RWPE1 (cell line): ENCODE results near the gene CCDC69.

Experiments
- CTCF ChIA-PET: fragments of 350-600 bp; sonication (Branson Sonifier 250); formaldehyde crosslinking; extraction: SDS; loops from one replicate; lab custom pipeline; 2021; lab: Yijun Ruan, JAX
- POLR2A ChIA-PET: fragments of 400-600 bp; formaldehyde crosslinking; extraction: SDS; loops from one replicate; lab custom pipeline; 2020; ENCODE audit warnings: antibody characterized with exemption; ENCODE audit not compliant: low non-redundant PET; lab: Yijun Ruan, JAX
- DNase-seq: peaks from one replicate; pipeline ENCODE4 v3.0.0; 2012; ENCODE audit warnings: low spot score
- H3K27ac ChIP-seq: fragments of 450-650 bp; 2 replicates; pipeline ENCODE4 v1.5.1; 2017
- CTCF ChIP-seq: fragments of 450-650 bp; conservative IDR thresholded peaks from 2 replicates; pipeline ENCODE4 v1.5.1; 2017; ENCODE audit warnings: low read depth, mild to moderate bottlenecking

Gene CCDC69

DNA sequence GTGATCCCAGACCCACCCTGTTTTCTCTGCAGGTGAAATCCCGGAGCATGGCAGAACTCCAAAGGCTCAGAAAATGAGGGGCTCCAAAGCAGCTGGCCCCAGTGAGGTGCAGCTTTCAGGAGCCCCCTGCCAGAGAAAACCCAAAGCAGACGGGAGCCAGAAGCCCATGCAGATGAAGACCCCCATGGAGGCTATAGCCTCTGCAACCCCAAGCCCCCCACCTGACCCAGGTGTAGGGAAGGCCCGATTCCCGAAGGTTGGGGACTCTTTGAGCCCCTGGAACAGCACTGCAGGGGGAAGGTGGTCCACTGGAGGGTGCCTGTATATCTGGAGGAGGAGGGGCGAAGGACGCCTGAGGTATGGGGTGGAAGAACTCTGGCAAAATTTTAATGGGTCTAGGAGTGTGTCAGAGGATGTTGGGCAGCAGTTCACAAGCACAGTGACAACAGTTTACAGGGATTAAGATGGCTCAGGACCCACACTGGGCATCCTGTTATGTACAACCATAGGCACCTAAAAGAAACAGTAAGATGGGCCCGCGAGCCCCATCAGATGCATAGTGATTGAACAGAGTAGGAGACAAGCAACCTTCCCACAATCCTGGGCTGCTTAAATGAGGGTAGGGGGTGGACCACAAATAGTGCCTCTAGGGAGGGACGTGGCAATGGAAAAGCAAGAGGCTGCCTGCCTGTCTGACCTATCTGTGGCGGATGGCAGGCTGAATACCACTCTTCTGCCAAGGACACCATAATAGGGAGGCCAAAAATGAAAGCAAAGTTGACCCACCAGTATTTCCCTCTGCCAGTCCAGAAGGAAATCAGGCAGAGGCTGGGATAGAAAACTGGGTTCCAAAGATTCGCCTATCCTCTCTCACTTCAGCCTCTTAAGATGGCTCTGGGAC is 49.9 kb downstream of the CCDC69 start:
- no peak for DNase-seq
- H3K27ac ChIP-seq, result no peak overlapping the region
- ChIA-PET CTCF (interaction anchor here (0.6 to 0.9 kb wide), 2 partner anchors 9 to 473 kb away, joined by 3 to 5 read pairs; partner anchors contain the start of gene RBM22), POLR2A (no interaction called here)
- TF ChIP-seq CTCF, result no peak

DNA sequence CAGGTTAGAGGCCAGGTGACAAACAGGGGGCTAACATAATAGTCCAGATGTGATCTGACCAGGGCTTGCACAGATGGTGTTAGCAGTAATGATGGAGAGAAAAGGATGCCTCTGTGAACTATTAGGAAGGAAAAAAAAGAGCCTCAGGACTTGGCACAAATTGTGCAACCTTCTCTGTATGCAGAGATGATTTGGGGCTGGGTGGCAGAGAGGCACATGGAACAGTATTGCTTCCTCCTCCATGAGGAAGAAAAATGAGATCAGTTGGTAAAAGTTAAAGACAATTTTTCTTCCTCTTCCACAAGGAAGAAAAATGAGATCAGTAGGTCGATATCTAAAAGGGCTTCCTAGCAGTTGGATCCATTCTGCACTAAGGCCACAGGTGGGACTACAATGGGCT is 52.4 kb downstream of the CCDC69 start:
- POLR2A ChIA-PET, result no interaction called here
- CTCF ChIA-PET, result interaction anchor here (0.6 kb wide), 1 partner anchor 81 kb away, joined by 3 read pairs; no protein-coding TSS in a partner anchor
- no peak overlapping the region for H3K27ac ChIP-seq
- no peak for DNase-seq
- TF ChIP-seq CTCF, result no peak

DNA sequence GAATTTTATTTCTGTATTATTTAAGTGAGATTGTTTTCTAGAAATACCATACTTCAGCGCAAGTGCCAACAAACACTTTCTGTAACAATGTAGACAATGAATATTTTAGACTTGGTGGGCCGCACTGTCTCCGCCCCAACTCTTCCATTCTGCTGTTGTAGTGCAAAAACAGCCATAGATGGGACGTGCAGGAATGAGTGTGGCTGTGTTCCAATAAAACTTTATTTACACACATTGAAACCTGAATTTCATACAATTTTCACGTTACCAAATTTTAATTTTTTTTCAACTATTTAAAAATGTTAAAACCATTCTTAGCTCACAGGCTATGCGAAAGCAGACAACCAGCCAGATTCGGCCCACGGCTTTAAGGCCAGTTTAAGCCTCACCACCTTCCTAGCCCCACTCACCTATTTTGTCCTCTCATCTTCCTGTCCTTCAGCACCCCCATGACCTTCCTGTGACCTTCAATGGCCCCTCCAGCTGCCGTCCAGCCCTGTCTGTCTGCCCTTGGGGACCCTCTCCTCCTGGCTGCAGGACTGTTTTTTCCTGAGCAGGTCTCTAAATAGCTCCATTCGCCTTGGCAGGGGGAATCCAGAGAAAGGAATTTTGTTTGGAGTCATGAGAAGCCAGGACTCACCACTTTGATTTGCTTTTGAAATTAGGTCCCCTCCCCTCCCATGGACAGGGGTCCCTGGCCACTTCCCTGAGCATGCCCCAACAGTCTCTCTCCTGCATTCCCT is 55.1 kb downstream of the CCDC69 start:
- TF ChIP-seq CTCF, result no peak
- ChIA-PET CTCF (interaction anchor here (0.5 to 6.9 kb wide), 3 partner anchors 43 to 63 kb away, joined by 3 to 109 read pairs (median 4); no protein-coding TSS in a partner anchor), POLR2A (no interaction called here)
- DNase-seq, result no peak
- no peak overlapping the region for H3K27ac ChIP-seq

DNA sequence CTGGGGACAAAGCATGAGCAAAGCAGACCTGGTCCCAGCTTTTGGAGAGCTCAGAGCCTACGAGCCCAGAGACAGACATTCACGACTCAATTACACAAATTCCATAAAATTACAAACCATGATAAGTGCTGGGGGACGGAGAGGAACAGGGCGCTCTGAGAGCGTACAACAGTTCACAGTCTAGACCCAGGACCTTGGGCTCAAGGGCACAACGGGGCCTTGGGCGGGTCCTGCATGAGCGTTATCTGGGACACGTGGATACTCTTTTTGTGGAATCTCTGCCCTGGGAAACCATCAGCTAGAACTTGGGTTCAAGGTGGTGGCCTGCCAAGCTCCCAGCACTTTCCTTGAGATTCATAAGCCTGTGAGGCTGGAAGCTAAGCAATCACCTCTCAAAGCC is 56.9 kb downstream of the CCDC69 start:
- no peak for DNase-seq
- ChIA-PET POLR2A (no interaction called here), CTCF (interaction anchor here (0.7 to 6.9 kb wide), 4 partner anchors 42 to 142 kb away, joined by 3 to 109 read pairs (median 4); no protein-coding TSS in a partner anchor)
- no peak for TF ChIP-seq CTCF
- no peak overlapping the region for H3K27ac ChIP-seq

DNA sequence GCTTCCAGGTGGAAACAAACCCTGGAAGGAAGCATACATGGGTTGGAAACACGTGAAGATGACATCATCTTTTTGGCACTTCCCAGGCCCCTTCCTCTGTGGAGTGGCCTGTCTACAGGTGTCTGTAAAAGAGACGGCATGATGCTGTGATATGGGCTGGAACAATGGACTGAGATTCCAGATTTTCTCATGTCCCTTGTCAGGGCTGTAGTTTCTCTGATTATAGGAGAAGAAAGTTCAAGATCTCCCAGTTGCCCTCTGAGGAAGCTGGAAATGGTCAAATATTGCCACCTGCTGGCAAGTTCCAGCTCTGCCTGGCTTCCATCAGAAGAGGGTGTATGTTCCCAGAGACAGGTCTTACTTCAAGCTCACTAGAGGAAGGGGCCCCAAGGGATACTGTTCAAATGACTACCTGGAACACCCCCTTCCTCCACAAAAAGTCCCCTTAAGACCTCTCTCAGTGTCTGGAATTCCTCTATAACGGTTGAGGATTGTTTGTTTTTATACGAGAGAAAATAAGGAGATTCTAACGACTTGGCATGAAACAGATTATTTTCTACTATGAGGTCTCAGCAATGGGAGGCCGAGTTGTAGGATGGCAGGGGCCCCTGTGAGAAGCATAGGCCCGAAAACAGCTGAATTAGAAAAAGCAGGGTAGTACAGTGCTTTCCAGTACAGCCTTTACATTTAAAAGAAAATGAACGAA is 59.1 kb downstream of the CCDC69 start:
- peak; percentile 97 for TF ChIP-seq CTCF
- CTCF ChIA-PET, result interaction anchor here (0.5 to 6.9 kb wide), 30 partner anchors 8 to 641 kb away, joined by 3 to 109 read pairs (median 3); no protein-coding TSS in a partner anchor
- peak; percentile 85 for DNase-seq
- H3K27ac ChIP-seq, result no peak overlapping the region
- POLR2A ChIA-PET, result no interaction called here

DNA sequence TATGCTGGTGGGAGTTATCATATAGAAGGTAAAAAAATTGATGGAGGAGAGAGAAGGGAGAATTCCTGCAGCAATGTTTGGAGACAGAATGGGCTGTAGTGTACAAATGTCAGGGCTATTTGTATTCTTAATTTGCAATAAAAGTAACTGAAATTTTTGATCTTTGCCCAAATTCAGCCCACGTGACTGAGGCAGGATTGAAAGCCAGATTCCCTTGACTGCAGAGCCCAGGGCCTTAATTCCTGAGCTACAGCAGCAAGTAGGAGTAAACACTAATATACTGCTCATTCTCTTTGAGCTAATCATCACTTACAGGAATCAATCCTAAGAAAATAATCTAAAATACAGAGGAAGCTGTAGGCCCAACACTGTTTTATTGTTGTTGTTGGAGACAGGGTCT is 61.1 kb downstream of the CCDC69 start:
- CTCF ChIA-PET, result interaction anchor here (1.2 to 6.9 kb wide), 3 partner anchors 37 to 160 kb away, joined by 5 to 109 read pairs (median 7); no protein-coding TSS in a partner anchor
- POLR2A ChIA-PET, result no interaction called here
- H3K27ac ChIP-seq, result no peak overlapping the region
- DNase-seq, result no peak
- no peak for TF ChIP-seq CTCF
